Nephron (organoid): ENCODE measurements around the gene SLC16A7.

Experiments
- H3K27ac Mint-ChIP-seq, 3 experiments: 2 replicates each; pipeline ENCODE4 v1.8.0; 2020; ENCODE audit warnings: mixed read lengths in 3 of 3, mild to moderate bottlenecking in 2 of 3, moderate library complexity in 1 of 3
- H3K27me3 Mint-ChIP-seq: 2 replicates; pipeline ENCODE4 v1.8.0; 2021; ENCODE audit warnings: low read depth, mild to moderate bottlenecking, moderate library complexity, mixed read lengths
- H3K36me3 Mint-ChIP-seq: 2 replicates; pipeline ENCODE4 v1.8.0; 2020; ENCODE audit warnings: low read depth, mixed read lengths
- H3K4me1 Mint-ChIP-seq: 2 replicates; pipeline ENCODE4 v1.8.0; 2020; ENCODE audit warnings: mixed read lengths
- H3K4me3 Mint-ChIP-seq, 3 experiments: 2 replicates each; pipeline ENCODE4 v1.8.0; 2020; ENCODE audit warnings: mild to moderate bottlenecking in 3 of 3, mixed read lengths in 3 of 3, moderate library complexity in 2 of 3
- H3K9me3 Mint-ChIP-seq: 2 replicates; pipeline ENCODE4 v1.8.0; 2020; ENCODE audit warnings: mixed read lengths
- TF ChIP-seq, protein P1 (sequence below), 3 experiments: fragments of 200-600 bp; sonication (generic); IDR thresholded peaks; one replicate each; pipeline ENCODE4 v1.5.0; 2021; ENCODE audit warnings: antibody characterized with exemption in 3 of 3; ENCODE audit not compliant: unreplicated experiment in 3 of 3

Gene SLC16A7

DNA sequence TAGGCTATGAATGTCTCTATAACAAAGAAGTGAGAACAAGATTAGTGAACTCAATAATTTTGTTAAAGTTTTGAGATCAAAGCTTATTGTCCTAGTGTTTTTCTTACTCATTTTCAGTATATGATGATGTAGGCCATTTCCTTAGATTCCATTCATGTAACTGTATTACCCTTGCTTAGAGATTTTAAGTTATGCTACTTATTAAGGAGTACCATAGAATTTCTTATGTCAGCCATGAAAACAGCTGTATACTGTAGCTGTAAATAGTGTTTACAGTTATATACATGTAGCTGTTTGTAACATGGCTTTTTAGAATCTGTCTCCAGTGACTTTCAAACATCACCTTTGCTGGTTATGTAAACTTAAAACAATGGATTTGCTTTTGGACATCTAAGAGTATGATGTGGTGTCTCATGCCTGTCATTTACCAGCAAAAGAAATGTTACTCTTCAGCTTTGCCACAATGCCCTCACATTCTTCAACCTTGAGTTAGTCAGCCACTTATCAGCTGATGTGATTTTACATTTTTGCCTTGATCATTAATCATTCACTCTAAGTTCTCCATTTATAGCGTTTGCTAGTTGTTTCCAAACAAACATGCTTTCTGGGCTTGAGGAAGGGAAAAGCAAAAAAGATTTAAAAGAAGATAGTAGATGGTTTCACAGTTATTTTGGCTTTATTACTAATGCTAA, 55.5 kb downstream of the SLC16A7 start:
- Mint-ChIP-seq H3K36me3 (no peaks in the 10 kb centered on the region), H3K4me3 (no peak overlapping the region), H3K9me3 (no peaks in the 10 kb centered on the region), H3K4me1 (peaks cover 7% of the 10 kb centered on the region), H3K27ac (peak overlapping the region in 2 of 3 experiments; percentile 3 to 32), H3K27me3 (no peaks in the 10 kb centered on the region)
- TF ChIP-seq, protein P1, sequence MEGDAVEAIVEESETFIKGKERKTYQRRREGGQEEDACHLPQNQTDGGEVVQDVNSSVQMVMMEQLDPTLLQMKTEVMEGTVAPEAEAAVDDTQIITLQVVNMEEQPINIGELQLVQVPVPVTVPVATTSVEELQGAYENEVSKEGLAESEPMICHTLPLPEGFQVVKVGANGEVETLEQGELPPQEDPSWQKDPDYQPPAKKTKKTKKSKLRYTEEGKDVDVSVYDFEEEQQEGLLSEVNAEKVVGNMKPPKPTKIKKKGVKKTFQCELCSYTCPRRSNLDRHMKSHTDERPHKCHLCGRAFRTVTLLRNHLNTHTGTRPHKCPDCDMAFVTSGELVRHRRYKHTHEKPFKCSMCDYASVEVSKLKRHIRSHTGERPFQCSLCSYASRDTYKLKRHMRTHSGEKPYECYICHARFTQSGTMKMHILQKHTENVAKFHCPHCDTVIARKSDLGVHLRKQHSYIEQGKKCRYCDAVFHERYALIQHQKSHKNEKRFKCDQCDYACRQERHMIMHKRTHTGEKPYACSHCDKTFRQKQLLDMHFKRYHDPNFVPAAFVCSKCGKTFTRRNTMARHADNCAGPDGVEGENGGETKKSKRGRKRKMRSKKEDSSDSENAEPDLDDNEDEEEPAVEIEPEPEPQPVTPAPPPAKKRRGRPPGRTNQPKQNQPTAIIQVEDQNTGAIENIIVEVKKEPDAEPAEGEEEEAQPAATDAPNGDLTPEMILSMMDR (IDR thresholded peaks at IDR 0.05; ENCODE audit: unreplicated experiment in 3 of 3) = no peak

DNA sequence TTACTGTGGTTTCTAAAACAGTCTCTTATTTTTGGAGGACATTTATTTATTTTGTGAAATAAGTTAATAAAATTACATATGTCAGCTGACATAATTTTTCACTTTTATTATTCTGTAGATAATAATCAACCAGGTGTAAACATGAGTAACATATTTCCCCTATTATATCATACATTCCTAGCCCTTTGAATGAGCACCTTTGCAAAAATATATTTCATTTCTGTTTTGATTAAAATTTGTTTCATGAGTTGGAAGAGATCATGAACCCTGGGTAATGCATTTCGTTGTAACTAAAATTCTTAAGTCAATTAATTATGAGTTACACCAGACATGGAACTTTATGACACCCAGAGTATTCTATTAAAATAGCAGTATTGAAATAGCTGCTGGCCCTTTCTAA, 56.3 kb downstream of the SLC16A7 start:
- H3K27ac Mint-ChIP-seq = no peak overlapping the region
- H3K9me3 Mint-ChIP-seq = no peaks in the 10 kb centered on the region
- no peak overlapping the region for H3K4me3 Mint-ChIP-seq
- TF ChIP-seq, protein P1 (IDR thresholded peaks at IDR 0.05; ENCODE audit: unreplicated experiment in 3 of 3) = no peak
- no peaks in the 10 kb centered on the region for H3K36me3 Mint-ChIP-seq
- H3K27me3 Mint-ChIP-seq = no peaks in the 10 kb centered on the region
- H3K4me1 Mint-ChIP-seq = peaks cover 7% of the 10 kb centered on the region

DNA sequence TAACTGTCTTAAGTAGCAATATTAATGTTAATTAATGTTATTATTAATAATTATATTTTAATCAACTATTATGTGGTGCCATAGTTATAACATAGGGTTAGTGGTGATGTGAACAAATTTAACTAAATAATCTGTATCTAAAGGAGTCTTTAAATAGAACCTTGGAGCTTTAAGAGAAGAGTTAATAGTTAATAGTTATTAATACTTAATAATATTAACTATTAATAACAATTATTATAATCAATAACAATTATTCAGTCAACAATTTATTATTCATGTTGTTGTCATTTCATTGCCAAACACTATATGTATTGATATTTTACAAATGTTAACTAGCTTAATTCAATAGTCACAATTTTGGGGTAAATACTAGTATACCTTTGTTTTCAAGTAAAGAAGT, 58.2 kb downstream of the SLC16A7 start:
- Mint-ChIP-seq H3K4me3 (no peak overlapping the region), H3K4me1 (peaks cover 7% of the 10 kb centered on the region), H3K9me3 (no peaks in the 10 kb centered on the region), H3K36me3 (no peaks in the 10 kb centered on the region), H3K27ac (no peak overlapping the region), H3K27me3 (no peaks in the 10 kb centered on the region)
- TF ChIP-seq, protein P1 (IDR thresholded peaks at IDR 0.05; ENCODE audit: unreplicated experiment in 3 of 3) = no peak

DNA sequence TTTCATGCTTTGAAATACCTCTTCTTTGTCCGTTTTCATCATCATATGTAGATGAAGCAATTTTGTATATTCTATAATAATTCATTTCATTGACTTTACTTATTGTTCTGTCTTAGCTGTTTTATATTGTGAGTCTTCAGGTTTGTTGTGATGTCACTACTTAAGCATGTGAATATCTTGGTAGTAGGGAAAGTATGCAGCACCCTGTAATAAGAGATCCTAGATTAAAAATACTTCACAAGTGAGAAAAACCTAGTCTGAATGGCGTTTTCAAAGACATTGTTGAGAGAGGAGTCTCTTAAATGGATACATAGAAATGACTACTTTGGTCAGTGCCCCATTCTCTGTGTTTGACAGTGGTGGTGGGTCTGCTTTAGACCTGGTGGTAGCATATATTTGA, 61.4 kb downstream of the SLC16A7 start:
- Mint-ChIP-seq H3K4me3 (no peak overlapping the region), H3K9me3 (no peaks in the 10 kb centered on the region), H3K27me3 (no peaks in the 10 kb centered on the region), H3K4me1 (no peaks in the 10 kb centered on the region), H3K36me3 (no peaks in the 10 kb centered on the region), H3K27ac (no peak overlapping the region)
- TF ChIP-seq, protein P1 (IDR thresholded peaks at IDR 0.05; ENCODE audit: unreplicated experiment in 3 of 3) = no peak

DNA sequence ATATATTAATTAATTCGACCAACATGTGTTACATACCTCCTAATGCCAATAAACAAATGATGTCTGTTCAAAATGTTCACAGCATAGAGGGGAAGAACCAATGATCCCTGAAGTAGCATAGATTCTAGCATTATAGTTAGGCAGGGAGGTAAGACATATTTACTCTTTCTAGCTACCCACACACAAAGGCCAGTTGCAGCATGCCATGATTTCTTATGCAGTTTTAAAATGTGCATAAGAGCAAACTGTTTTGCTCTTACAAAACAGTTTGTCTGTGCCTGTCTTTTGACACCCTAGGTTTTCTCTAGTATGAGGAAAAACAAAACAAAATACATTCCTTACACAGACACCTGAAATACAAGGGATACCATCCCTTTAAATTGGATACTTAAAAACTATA, 61.9 kb downstream of the SLC16A7 start:
- no peaks in the 10 kb centered on the region for H3K27me3 Mint-ChIP-seq
- TF ChIP-seq, protein P1 (IDR thresholded peaks at IDR 0.05; ENCODE audit: unreplicated experiment in 3 of 3) = no peak
- H3K4me3 Mint-ChIP-seq = no peak overlapping the region
- H3K9me3 Mint-ChIP-seq = no peaks in the 10 kb centered on the region
- H3K27ac Mint-ChIP-seq = no peak overlapping the region
- no peaks in the 10 kb centered on the region for H3K36me3 Mint-ChIP-seq
- H3K4me1 Mint-ChIP-seq = no peaks in the 10 kb centered on the region

DNA sequence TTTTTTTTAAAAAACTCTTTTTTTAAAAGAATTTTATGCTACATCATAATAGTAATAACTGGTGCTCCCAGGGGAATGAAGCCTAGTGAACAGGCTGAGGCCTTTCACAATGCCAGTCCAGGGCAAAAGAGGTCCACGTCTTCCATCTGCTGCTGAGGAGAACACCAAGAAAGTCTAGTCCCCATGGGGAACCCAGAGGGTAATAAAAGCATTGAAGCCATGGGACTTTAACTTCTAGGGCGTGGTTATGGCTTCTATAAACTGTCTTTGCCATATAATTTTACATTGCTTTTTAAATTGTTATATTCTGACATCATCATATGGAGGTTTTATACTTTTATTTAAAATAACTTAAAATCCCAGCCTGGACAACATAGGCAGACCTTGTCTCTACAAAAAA, 64.3 kb downstream of the SLC16A7 start:
- H3K36me3 Mint-ChIP-seq = no peaks in the 10 kb centered on the region
- no peak overlapping the region for H3K27ac Mint-ChIP-seq
- no peaks in the 10 kb centered on the region for H3K9me3 Mint-ChIP-seq
- no peaks in the 10 kb centered on the region for H3K4me1 Mint-ChIP-seq
- H3K4me3 Mint-ChIP-seq = no peak overlapping the region
- TF ChIP-seq, protein P1 (IDR thresholded peaks at IDR 0.05; ENCODE audit: unreplicated experiment in 3 of 3) = no peak
- no peaks in the 10 kb centered on the region for H3K27me3 Mint-ChIP-seq
